ENCODE measurements around the gene TLNRD1.

- TF ChIP-seq CTCF (conservative IDR thresholded peaks at IDR 0.05), result no peak
- TF ChIP-seq EZH2 (IDR thresholded peaks at IDR 0.05; ENCODE audit: low read depth), result no peak
Measured at GRCh38 chr15:80978685-80979329, 21.9 kb upstream of the TLNRD1 start.

Data from PC-9 (cell line).